ENCODE results near the gene C11orf21.

The C11orf21 gene

DNA sequence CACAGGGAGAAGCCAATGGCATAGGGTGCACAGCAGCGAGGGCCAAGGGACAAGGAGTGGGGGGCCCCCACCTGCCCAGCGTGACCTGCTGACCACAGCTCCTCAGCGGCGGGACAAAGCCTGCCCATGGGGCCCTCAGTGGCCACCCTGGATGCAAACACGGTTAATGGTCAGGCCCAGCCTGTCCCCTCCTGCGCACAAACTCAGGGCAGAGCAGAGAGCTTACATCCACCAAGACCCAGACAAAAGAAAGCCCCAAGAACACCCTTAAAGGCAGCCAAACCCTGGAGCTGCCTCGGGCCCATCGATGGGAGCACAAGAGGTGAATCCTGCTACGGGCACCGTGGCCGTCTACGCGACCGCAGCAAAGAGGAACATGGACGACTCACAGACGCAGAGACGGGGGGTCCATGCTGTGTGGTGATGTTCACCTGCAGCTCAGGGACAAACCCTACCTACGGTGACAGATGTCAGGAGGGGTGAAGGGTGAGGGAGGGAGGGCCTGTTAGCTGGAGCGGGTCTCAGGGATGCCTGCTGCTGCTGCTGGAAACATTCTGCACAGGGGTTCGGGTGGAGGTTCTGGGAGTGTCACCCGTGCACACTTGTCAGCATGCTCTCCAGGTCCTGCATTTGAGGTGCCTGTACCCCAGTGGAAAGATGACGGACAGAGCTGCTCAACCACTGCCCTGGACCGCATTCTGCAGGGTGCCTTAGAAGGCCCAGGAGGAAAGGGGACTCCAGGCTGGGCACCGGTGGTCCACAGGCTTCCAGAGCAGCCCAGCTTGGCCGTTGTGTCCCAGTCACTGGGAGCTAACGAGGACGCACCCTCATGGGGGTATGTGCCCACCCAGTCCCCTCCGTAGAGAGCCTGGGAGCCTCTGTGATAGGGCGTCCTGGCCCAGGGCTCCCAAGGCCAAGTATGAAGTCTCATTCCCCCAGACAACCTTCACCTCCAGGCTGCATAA, 42.9 kb downstream of the C11orf21 start:
- no peak for DNase-seq

DNA sequence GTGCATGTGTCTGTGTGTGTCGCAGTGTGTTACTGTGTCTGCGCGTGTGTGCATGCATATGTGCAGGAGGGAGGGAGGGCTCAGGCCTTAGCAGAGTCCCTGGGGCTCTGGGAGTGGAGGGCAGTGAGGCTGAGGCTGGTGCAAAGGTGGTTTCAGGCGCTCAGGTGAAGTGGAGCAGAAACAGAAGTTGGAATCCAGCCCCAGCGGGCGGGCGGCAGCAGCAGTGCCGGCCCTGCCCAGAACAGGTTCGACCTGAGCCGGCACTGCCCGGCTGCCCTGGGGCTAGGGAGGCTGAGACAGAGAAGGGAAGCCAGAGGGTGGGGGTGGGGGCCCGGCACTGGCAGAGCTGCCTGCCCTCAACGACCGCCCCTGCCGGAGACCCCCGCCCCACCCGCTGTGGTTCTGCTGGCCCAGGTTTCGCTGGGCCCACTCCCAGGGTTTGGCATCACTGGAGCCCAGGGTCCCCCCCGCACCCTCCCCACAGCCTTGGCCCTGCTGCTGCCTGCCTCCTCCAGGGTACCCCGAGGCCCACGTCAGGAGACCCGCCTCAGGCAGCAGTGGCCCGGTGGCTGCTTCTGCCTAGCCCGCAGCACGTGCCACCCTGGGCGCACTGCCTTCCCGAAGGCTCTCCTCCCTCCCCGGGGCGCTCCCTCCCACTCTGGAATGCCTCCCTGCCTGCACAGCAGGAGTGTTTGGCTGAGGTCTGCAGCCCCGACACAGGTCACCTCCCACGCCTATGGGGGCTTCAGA, 44.6 kb downstream of the C11orf21 start:
- peak in 2 of 3 experiments; percentile 50 to 58 for DNase-seq

DNA sequence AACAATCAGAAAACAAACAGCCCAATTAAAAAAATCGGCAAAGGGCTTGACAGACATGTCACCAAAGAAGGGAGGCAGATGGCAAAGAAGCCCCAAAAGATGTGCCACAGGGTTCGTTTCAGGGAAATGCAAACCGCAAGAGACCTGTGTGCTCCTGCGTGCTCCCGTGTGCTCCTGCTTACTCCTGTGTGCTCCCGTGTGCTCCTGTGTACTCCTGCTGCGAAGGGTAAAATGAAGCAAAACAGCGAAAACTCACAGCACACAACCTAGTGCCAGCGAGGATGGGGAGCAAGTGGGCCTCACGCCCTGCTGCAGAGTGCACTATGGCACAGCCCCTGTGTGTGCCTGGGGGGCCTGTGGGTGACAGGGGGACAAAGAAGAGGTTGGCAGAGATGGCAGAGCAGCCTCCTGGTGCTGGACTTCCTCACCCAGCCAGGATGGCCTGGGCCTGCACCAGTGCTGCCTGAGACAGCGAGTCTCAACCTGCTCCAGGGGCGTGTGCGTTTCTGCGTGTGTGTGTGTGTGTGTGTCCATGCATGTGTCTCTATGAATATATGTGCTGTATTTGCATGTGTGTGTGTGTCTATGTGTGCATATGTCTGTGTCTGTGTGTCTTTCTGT, 45.3 kb downstream of the C11orf21 start:
- DNase-seq = peak in 2 of 3 experiments; percentile 30 to 46

DNA sequence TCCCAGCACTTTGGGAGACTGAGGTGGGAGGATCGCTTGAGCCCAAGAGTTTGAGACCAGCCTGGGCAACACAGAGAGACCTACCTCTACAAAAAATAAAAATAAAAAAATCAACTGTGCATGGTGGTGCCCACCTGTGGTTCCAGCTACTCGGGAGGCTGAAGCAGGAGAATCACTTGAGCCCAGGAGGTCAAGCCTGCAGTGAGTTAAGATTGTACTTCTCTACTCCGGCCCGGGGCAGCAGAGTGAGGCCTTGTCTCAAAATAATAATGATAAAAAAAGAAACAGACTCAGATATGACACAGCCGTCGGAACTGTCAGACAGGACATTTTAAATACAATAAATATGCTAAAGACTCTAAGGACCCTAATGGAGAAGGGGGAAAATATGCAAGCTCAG, 49.7 kb downstream of the C11orf21 start:
- no peak for DNase-seq

DNA sequence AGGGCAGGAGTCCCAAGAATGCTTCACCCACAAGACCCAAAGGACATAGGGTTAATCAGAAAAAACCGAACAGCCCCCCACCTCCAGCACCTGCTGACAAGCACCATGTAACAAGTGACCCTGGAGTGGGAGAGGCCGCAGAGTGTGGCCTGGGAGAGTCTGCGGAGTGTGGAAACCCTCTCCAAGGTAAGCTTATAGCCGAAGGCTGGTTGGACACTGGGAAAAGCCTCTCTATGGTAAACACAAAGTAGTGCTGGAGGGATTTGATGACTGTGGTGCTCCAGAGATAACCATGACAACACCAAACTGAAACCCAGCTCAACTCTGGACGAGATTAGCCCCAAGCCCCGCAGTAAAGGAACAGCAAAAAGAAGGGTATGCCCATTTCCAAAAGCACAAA, 50.6 kb downstream of the C11orf21 start:
- no peak for DNase-seq

DNA sequence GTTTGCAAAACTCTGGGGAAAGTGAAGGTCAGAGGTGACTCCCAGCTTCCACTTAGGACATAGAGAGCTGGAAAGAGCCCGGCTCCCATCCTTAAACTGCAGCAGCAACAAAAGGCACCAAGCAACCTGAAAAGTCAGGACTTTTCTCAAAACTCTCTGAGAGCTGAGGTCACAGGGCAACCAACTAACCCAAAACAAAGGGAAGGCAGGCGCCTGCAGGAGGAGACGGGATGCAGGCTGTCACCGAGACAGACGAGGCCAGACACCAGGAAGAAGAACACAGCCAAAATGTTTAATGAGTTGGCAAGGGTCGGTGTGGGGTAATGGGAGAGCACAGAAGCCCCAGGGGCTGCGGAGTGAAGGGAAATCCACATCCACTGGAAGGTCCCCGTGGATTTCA, 51.2 kb downstream of the C11orf21 start:
- no peak for DNase-seq

DNA sequence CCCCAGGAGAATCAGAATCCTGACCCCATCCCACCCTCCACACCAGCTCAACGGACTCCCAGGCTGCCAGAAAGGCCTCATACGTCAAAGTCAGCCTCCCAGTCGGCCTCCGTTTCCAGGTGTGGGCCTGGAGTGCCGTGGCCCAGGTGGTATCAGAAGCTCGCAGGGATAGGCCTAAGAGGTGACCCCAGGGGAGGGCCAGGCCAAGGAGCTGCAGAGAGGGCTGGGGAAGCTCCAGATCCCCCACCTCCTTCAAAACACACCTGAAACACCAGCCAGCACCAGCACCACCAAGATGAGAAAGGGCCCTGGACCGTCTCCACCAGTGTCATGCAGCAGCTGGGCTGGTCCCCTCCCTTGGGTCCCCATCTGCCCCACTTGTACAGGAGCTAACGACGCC, 51.7 kb downstream of the C11orf21 start:
- no peak for DNase-seq

DNA sequence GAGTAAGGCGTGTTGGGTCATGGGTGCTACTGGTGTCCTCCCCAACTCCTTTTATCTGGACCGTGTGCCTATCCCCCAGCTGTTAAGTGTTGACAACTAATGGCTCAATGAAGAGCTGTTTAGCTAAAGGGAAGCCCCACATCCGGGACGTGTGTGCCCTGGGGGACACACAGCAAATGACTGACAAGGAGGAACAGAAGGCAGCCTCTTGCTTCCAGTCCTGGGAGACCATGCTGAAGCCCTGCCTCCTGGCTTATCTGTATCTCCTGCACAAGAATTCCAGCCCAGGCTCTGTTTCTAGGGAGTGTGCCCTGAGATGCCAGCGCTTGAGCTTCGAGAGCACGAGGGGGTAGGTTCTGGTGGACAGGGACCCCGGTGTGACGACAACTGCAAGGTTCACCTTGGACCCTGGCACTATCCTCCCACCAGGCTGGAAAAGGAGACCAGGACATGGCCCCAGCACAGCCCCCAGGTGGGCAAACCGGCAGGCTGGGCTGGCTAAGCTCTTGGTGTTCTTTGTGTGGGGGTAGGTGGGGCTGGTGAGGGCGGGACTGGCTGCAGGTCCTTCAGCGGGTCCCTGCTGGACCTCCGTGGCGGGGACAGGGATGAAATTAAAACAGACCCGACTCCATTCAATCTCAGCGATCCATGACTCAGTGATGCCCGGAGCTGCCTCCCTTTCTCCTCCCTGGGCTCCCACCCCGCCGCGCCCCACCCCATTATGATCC, 52.4 kb downstream of the C11orf21 start:
- no peak for DNase-seq

DNA sequence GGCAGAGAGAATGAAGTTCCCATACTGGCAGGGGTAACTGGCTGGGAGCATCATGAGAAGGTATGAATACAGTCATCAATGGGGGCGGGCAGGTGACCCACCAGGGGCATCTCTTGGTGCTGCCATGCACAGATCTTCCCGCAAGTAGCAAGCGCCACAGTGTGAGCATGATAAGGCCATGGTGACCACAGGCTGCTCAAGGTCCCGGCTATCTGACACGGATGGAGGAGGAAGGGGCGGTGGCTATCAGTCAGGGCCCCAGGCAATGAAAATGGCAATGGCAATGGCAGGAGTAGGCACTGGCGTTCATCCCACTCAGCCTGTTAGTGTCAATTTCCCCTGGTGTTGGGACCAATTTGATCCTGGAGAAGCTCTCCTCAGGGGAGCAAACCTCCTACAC, 53.0 kb downstream of the C11orf21 start:
- no peak for DNase-seq

DNA sequence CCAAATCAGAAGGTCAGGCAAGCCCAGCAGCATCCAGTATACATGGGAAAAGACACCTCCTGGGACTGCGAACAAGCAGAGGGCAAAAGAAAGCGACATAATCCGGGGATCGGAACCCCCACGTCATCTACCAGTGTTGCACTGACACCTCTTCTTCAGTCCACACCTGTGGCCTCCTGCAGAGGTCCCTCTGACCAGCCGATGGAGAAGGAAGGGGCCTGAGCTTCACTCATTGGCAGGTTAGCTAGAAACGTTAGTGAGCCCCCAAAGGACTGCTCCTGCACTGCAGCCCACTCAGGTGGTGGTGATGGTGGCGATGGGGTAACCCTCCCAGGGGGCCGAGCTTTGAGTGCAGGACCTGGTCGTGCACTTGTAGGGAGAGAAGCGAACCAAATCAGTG, 53.5 kb downstream of the C11orf21 start:
- DNase-seq = no peak

DNA sequence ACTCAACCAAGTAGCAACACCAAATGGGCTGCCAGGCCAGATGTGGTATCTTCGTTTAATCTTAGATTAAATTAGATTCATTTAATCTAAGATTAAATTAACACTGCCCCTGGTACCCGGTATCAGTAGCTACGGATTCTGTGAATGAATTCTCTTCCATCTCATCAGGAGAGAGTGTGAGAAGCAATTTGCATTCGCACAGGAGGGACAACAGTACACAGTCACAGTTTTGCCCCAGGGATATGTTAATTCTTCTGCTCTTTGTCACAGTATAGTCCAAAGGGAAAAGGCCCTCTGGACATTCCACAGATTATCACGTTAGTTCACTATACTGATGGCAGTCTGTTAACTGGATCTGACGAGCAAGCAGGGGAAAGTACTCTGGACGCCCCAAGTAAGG, 54.2 kb downstream of the C11orf21 start:
- DNase-seq = no peak
